Activated CD4-positive, alpha-beta T cell treated with anti-CD3 and anti-CD28 coated beads, Interleukin-2, amount 10 ng/mL, durations not matched to agents 7 days and 5 days (primary cell): ENCODE results near the gene SNX8. TPM values are rescaled to one million over a fixed set of nuclear protein-coding genes. Genes with fewer than 3 reads are reported as not detected.

Source experiments
- CTCF ChIA-PET: fragments of 350-600 bp; sonication (Branson Sonifier 250); formaldehyde crosslinking; loops from one replicate; lab custom pipeline; 2021; ENCODE audit warnings: antibody characterized with exemption; lab: Charles Lee
- POLR2A ChIA-PET: fragments of 350-600 bp; sonication (Branson Sonifier 250); formaldehyde crosslinking; loops from one replicate; lab custom pipeline; 2021; ENCODE audit warnings: antibody characterized with exemption; lab: Charles Lee
- DNase-seq: peaks from one replicate; pipeline ENCODE4 v3.0.0-alpha.2; 2020
- H3K27ac Mint-ChIP-seq: one replicate; pipeline ENCODE4 v1.8.0; 2021; ENCODE audit warnings: mild to moderate bottlenecking, moderate library complexity, mixed read lengths
- H3K27me3 Mint-ChIP-seq: one replicate; pipeline ENCODE4 v1.8.0; 2021; ENCODE audit warnings: mixed read lengths
- H3K36me3 Mint-ChIP-seq: one replicate; pipeline ENCODE4 v1.8.0; 2021; ENCODE audit warnings: low read depth, mixed read lengths
- H3K4me1 Mint-ChIP-seq: one replicate; pipeline ENCODE4 v1.8.0; 2021; ENCODE audit warnings: mixed read lengths
- H3K4me3 Mint-ChIP-seq: one replicate; pipeline ENCODE4 v1.8.0; 2021; ENCODE audit warnings: mild to moderate bottlenecking, moderate library complexity, mixed read lengths
- H3K9me3 Mint-ChIP-seq: one replicate; pipeline ENCODE4 v1.8.0; 2021; ENCODE audit warnings: mixed read lengths
- total RNA-seq, 2 experiments: library from RNA; stranded (reverse); gene quantifications; one replicate each; pipeline ENCODE4 v1.2.3, GENCODE V29; 2021

The SNX8 gene
- total RNA-seq, 2 experiments from 2014 or later: 27.2 to 28.0 TPM

- no peak for DNase-seq
- Mint-ChIP-seq H3K27me3 (no peaks in the 10 kb centered on the region), H3K27ac (no peak overlapping the region), H3K4me1 (peaks cover 10% of the 10 kb centered on the region), H3K36me3 (no peaks in the 10 kb centered on the region), H3K4me3 (no peak overlapping the region), H3K9me3 (no peaks in the 10 kb centered on the region)
- ChIA-PET CTCF (no interaction called here), POLR2A (no interaction called here)
Measured at GRCh38 chr7:2301511-2301863, 12.8 kb downstream of the SNX8 start.

GRCh38 chr7:2299870-2300512 lies 14.2 kb downstream of the SNX8 start:
- no peak for DNase-seq
- Mint-ChIP-seq H3K36me3 (no peaks in the 10 kb centered on the region), H3K9me3 (no peaks in the 10 kb centered on the region), H3K27ac (no peak overlapping the region), H3K4me3 (no peak overlapping the region), H3K4me1 (peaks cover 10% of the 10 kb centered on the region), H3K27me3 (no peaks in the 10 kb centered on the region)
- ChIA-PET POLR2A (interaction anchor here (0.6 kb wide), 1 partner anchor 262 kb away, joined by 5 read pairs; no protein-coding TSS in a partner anchor), CTCF (no interaction called here)

- no peak for DNase-seq
- peaks cover 10% of the 10 kb centered on the region for H3K4me1 Mint-ChIP-seq
- POLR2A ChIA-PET: no interaction called here
- H3K27ac Mint-ChIP-seq: no peak overlapping the region
- no peaks in the 10 kb centered on the region for H3K9me3 Mint-ChIP-seq
- no peaks in the 10 kb centered on the region for H3K36me3 Mint-ChIP-seq
- H3K4me3 Mint-ChIP-seq: no peak overlapping the region
- no peaks in the 10 kb centered on the region for H3K27me3 Mint-ChIP-seq
- CTCF ChIA-PET: interaction anchor here (0.6 kb wide), 1 partner anchor 148 kb away, joined by 6 read pairs; no protein-coding TSS in a partner anchor
Measured at GRCh38 chr7:2299131-2299829, 15.0 kb downstream of the SNX8 start.

- ChIA-PET POLR2A (no interaction called here), CTCF (no interaction called here)
- Mint-ChIP-seq H3K36me3 (no peaks in the 10 kb centered on the region), H3K4me1 (peaks cover 10% of the 10 kb centered on the region), H3K9me3 (no peaks in the 10 kb centered on the region), H3K27ac (no peak overlapping the region), H3K27me3 (no peaks in the 10 kb centered on the region), H3K4me3 (no peak overlapping the region)
- no peak for DNase-seq
Measured at GRCh38 chr7:2296832-2297231, 17.4 kb downstream of the SNX8 start.

GRCh38 chr7:2295936-2296620 lies 18.2 kb downstream of the SNX8 start:
- ChIA-PET CTCF (no interaction called here), POLR2A (no interaction called here)
- no peaks in the 10 kb centered on the region for H3K27me3 Mint-ChIP-seq
- DNase-seq: no peak
- no peaks in the 10 kb centered on the region for H3K9me3 Mint-ChIP-seq
- no peaks in the 10 kb centered on the region for H3K36me3 Mint-ChIP-seq
- H3K4me3 Mint-ChIP-seq: no peak overlapping the region
- H3K4me1 Mint-ChIP-seq: peaks cover 10% of the 10 kb centered on the region
- no peak overlapping the region for H3K27ac Mint-ChIP-seq

- H3K4me1 Mint-ChIP-seq: no peaks in the 10 kb centered on the region
- no peaks in the 10 kb centered on the region for H3K36me3 Mint-ChIP-seq
- H3K9me3 Mint-ChIP-seq: no peaks in the 10 kb centered on the region
- H3K4me3 Mint-ChIP-seq: no peak overlapping the region
- H3K27ac Mint-ChIP-seq: no peak overlapping the region
- ChIA-PET CTCF (interaction anchor here (1.2 kb wide), 1 partner anchor 10 kb away, joined by 4 read pairs; no protein-coding TSS in a partner anchor), POLR2A (no interaction called here)
- DNase-seq: no peak
- H3K27me3 Mint-ChIP-seq: no peaks in the 10 kb centered on the region
Measured at GRCh38 chr7:2290877-2291276, 23.4 kb downstream of the SNX8 start.

GRCh38 chr7:2289621-2290020 lies 24.6 kb downstream of the SNX8 start:
- CTCF ChIA-PET: no interaction called here
- POLR2A ChIA-PET: interaction anchor here (0.7 kb wide), 1 partner anchor 116 kb away, joined by 3 read pairs; no protein-coding TSS in a partner anchor
- no peaks in the 10 kb centered on the region for H3K4me1 Mint-ChIP-seq
- no peaks in the 10 kb centered on the region for H3K9me3 Mint-ChIP-seq
- no peaks in the 10 kb centered on the region for H3K36me3 Mint-ChIP-seq
- H3K27ac Mint-ChIP-seq: no peak overlapping the region
- no peaks in the 10 kb centered on the region for H3K27me3 Mint-ChIP-seq
- no peak overlapping the region for H3K4me3 Mint-ChIP-seq
- no peak for DNase-seq

GRCh38 chr7:2289111-2289586 lies 25.1 kb downstream of the SNX8 start:
- Mint-ChIP-seq H3K36me3 (no peaks in the 10 kb centered on the region), H3K4me3 (no peak overlapping the region), H3K27me3 (no peaks in the 10 kb centered on the region), H3K9me3 (no peaks in the 10 kb centered on the region), H3K27ac (no peak overlapping the region), H3K4me1 (no peaks in the 10 kb centered on the region)
- CTCF ChIA-PET: no interaction called here
- no peak for DNase-seq
- POLR2A ChIA-PET: interaction anchor here (0.7 kb wide), 1 partner anchor 117 kb away, joined by 3 read pairs; no protein-coding TSS in a partner anchor

- Mint-ChIP-seq H3K4me1 (no peaks in the 10 kb centered on the region), H3K4me3 (no peak overlapping the region), H3K27ac (no peak overlapping the region), H3K36me3 (no peaks in the 10 kb centered on the region), H3K9me3 (no peaks in the 10 kb centered on the region), H3K27me3 (no peaks in the 10 kb centered on the region)
- ChIA-PET POLR2A (no interaction called here), CTCF (no interaction called here)
- DNase-seq: no peak
Measured at GRCh38 chr7:2288503-2288902, 25.7 kb downstream of the SNX8 start.

- DNase-seq: no peak
- Mint-ChIP-seq H3K4me1 (no peaks in the 10 kb centered on the region), H3K9me3 (no peaks in the 10 kb centered on the region), H3K36me3 (no peaks in the 10 kb centered on the region), H3K27ac (no peak overlapping the region), H3K4me3 (no peak overlapping the region), H3K27me3 (no peaks in the 10 kb centered on the region)
- ChIA-PET POLR2A (no interaction called here), CTCF (no interaction called here)
Measured at GRCh38 chr7:2287745-2288144, 26.5 kb downstream of the SNX8 start.

- Mint-ChIP-seq H3K27ac (no peak overlapping the region), H3K4me3 (no peak overlapping the region), H3K27me3 (no peaks in the 10 kb centered on the region), H3K9me3 (no peaks in the 10 kb centered on the region), H3K4me1 (peaks cover 5% of the 10 kb centered on the region), H3K36me3 (no peaks in the 10 kb centered on the region)
- CTCF ChIA-PET: no interaction called here
- no peak for DNase-seq
- POLR2A ChIA-PET: no interaction called here
Measured at GRCh38 chr7:2283074-2283473, 31.2 kb downstream of the SNX8 start.

GRCh38 chr7:2282185-2282751 lies 32.0 kb downstream of the SNX8 start:
- POLR2A ChIA-PET: no interaction called here
- Mint-ChIP-seq H3K27me3 (no peaks in the 10 kb centered on the region), H3K9me3 (no peaks in the 10 kb centered on the region), H3K27ac (no peak overlapping the region), H3K36me3 (no peaks in the 10 kb centered on the region), H3K4me1 (peaks cover 5% of the 10 kb centered on the region), H3K4me3 (no peak overlapping the region)
- CTCF ChIA-PET: no interaction called here
- DNase-seq: no peak

- no peak overlapping the region for H3K4me3 Mint-ChIP-seq
- no peak overlapping the region for H3K27ac Mint-ChIP-seq
- DNase-seq: no peak
- H3K36me3 Mint-ChIP-seq: no peaks in the 10 kb centered on the region
- ChIA-PET POLR2A (no interaction called here), CTCF (interaction anchor here (1.5 kb wide), 1 partner anchor 10 kb away, joined by 4 read pairs; no protein-coding TSS in a partner anchor)
- H3K9me3 Mint-ChIP-seq: no peaks in the 10 kb centered on the region
- H3K27me3 Mint-ChIP-seq: no peaks in the 10 kb centered on the region
- peaks cover 5% of the 10 kb centered on the region for H3K4me1 Mint-ChIP-seq
Measured at GRCh38 chr7:2281541-2281940, 32.7 kb downstream of the SNX8 start.
